ENCODE data around the gene SRPRA.

The SRPRA gene

DNA sequence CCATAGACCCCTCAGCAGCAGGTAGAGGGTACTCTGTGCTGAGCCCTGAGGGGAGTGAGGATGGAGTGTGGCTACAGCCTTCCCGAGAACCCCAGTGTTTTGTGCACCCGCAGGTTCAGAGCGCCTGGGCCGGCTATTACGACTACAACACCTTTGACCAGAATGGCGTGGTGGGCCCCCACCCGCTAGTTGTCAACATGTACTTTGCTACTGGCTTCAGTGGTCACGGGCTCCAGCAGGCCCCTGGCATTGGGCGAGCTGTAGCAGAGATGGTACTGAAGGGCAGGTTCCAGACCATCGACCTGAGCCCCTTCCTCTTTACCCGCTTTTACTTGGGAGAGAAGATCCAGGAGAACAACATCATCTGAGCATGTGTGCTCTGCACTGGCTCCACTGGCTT, 8.6 kb upstream of the SRPRA start:
- peaks cover 3% of the 10 kb centered on the region; the same call in 1 of the 2 replicates for H3K79me2 ChIP-seq (ENCODE audit: insufficient read depth, low read length)
- DNase-seq (no peak), ATAC-seq (ENCODE audit: insufficient read depth, low read depth) (no peak)
- no peak overlapping the region for H2AFZ ChIP-seq (ENCODE audit: low read depth, low read length)
- H3K27me3 ChIP-seq (ENCODE audit: insufficient read depth, low read length, poor library complexity): no peaks in the 10 kb centered on the region
- no peak overlapping the region for H3K4me3 ChIP-seq (ENCODE audit: low read depth in 1 of 2, low read length in 2 of 2)
- H3K36me3 ChIP-seq (ENCODE audit: insufficient read depth, low read length): peaks cover 52% of the 10 kb centered on the region
- H3K9ac ChIP-seq (ENCODE audit: low read depth, low read length): no peak overlapping the region
- TF ChIP-seq, protein P1, sequence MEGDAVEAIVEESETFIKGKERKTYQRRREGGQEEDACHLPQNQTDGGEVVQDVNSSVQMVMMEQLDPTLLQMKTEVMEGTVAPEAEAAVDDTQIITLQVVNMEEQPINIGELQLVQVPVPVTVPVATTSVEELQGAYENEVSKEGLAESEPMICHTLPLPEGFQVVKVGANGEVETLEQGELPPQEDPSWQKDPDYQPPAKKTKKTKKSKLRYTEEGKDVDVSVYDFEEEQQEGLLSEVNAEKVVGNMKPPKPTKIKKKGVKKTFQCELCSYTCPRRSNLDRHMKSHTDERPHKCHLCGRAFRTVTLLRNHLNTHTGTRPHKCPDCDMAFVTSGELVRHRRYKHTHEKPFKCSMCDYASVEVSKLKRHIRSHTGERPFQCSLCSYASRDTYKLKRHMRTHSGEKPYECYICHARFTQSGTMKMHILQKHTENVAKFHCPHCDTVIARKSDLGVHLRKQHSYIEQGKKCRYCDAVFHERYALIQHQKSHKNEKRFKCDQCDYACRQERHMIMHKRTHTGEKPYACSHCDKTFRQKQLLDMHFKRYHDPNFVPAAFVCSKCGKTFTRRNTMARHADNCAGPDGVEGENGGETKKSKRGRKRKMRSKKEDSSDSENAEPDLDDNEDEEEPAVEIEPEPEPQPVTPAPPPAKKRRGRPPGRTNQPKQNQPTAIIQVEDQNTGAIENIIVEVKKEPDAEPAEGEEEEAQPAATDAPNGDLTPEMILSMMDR (IDR thresholded peaks at IDR 0.05; ENCODE audit: borderline replicate concordance, extremely low read depth, low read length, poor library complexity, severe bottlenecking): no peak
- no peak for TF ChIP-seq EZH2 (IDR thresholded peaks at IDR 0.05; ENCODE audit: borderline replicate concordance, low read depth, low read length, severe bottlenecking)
- H3K4me2 ChIP-seq (ENCODE audit: insufficient read depth, low read length): no peak overlapping the region
- H3K4me1 ChIP-seq (ENCODE audit: insufficient read depth, low read length): peaks cover 7% of the 10 kb centered on the region
- no peak overlapping the region for H3K27ac ChIP-seq (ENCODE audit: low read length)
- no peaks in the 10 kb centered on the region for H4K20me1 ChIP-seq (ENCODE audit: insufficient read depth, low read length)
- no peaks in the 10 kb centered on the region for H3K9me3 ChIP-seq (ENCODE audit: insufficient read depth, low read length, severe bottlenecking)

DNA sequence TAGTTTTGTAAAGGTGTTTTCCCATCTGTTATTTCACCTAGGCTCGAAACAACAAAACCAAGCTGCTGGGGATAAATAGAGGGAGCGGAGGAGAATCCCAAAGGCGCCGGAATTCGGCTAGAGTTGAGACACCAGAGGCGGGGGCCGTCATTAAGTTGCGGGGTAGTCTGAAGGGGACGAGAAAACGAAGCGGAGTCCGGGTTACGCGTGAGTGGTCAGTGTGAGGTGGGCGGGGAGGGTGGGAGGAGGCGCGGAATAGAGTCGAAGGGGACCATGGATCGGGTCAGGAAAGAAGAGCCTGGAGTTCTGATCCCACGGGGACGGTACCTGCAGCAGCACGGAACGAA, 361 bp downstream of the SRPRA start:
- peaks cover 69% of the 10 kb centered on the region for H3K36me3 ChIP-seq (ENCODE audit: insufficient read depth, low read length)
- H3K9ac ChIP-seq (ENCODE audit: low read depth, low read length): peak overlapping the region; percentile 82
- DNase-seq: no peak
- peak overlapping the region; percentile 73 for H3K4me2 ChIP-seq (ENCODE audit: insufficient read depth, low read length)
- no peak for TF ChIP-seq EZH2 (IDR thresholded peaks at IDR 0.05; ENCODE audit: borderline replicate concordance, low read depth, low read length, severe bottlenecking)
- TF ChIP-seq, protein P1 (IDR thresholded peaks at IDR 0.05; ENCODE audit: borderline replicate concordance, extremely low read depth, low read length, poor library complexity, severe bottlenecking): no peak
- peak overlapping the region; percentile 91 for H2AFZ ChIP-seq (ENCODE audit: low read depth, low read length)
- peaks cover 41% of the 10 kb centered on the region for H3K4me1 ChIP-seq (ENCODE audit: insufficient read depth, low read length)
- H3K4me3 ChIP-seq (ENCODE audit: low read depth in 1 of 2, low read length in 2 of 2): peak overlapping the region; percentile 82 to 83
- H3K27ac ChIP-seq (ENCODE audit: low read length): peak overlapping the region; percentile 94
- peaks cover 4% of the 10 kb centered on the region; the same call in 1 of the 2 replicates for H4K20me1 ChIP-seq (ENCODE audit: insufficient read depth, low read length)
- no peaks in the 10 kb centered on the region for H3K9me3 ChIP-seq (ENCODE audit: insufficient read depth, low read length, severe bottlenecking)
- no peaks in the 10 kb centered on the region for H3K27me3 ChIP-seq (ENCODE audit: insufficient read depth, low read length, poor library complexity)
- ATAC-seq (ENCODE audit: insufficient read depth, low read depth): no peak; the same call in 1 of the 3 replicates
- peaks cover 54% of the 10 kb centered on the region for H3K79me2 ChIP-seq (ENCODE audit: insufficient read depth, low read length)

DNA sequence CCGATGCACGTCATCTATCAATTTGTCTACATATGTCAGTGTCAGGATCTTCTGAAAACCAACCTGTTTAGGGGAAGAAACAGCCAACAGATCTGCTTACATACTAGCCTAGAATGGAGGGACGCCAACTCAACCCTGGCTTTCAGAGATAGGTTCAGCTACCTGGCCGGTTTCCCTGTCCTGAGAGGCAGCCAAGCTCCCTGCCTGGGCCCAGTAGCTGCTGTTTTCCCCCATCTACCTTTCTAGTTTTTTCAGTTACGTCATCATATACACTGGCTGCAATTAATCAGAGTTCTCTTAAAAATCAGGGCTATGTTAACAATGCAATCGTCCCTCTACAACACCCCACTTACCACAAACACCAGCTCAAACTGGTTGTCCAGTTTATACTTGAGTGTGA, 1.0 kb downstream of the SRPRA start:
- Histone ChIP-seq H3K27ac (ENCODE audit: low read length) (peak overlapping the region; percentile 94), H3K4me3 (ENCODE audit: low read depth in 1 of 2, low read length in 2 of 2) (peak overlapping the region; percentile 82 to 83), H3K4me1 (ENCODE audit: insufficient read depth, low read length) (peaks cover 41% of the 10 kb centered on the region), H2AFZ (ENCODE audit: low read depth, low read length) (no peak overlapping the region), H3K79me2 (ENCODE audit: insufficient read depth, low read length) (peaks cover 54% of the 10 kb centered on the region), H3K27me3 (ENCODE audit: insufficient read depth, low read length, poor library complexity) (no peaks in the 10 kb centered on the region), H3K9ac (ENCODE audit: low read depth, low read length) (peak overlapping the region; percentile 82), H3K9me3 (ENCODE audit: insufficient read depth, low read length, severe bottlenecking) (no peaks in the 10 kb centered on the region), H4K20me1 (ENCODE audit: insufficient read depth, low read length) (peaks cover 4% of the 10 kb centered on the region; the same call in 1 of the 2 replicates), H3K4me2 (ENCODE audit: insufficient read depth, low read length) (peak overlapping the region; percentile 73), H3K36me3 (ENCODE audit: insufficient read depth, low read length) (peaks cover 69% of the 10 kb centered on the region)
- no peak for TF ChIP-seq EZH2 (IDR thresholded peaks at IDR 0.05; ENCODE audit: borderline replicate concordance, low read depth, low read length, severe bottlenecking)
- TF ChIP-seq, protein P1 (IDR thresholded peaks at IDR 0.05; ENCODE audit: borderline replicate concordance, extremely low read depth, low read length, poor library complexity, severe bottlenecking): no peak
- ATAC-seq (ENCODE audit: insufficient read depth, low read depth) (no peak), DNase-seq (no peak)

DNA sequence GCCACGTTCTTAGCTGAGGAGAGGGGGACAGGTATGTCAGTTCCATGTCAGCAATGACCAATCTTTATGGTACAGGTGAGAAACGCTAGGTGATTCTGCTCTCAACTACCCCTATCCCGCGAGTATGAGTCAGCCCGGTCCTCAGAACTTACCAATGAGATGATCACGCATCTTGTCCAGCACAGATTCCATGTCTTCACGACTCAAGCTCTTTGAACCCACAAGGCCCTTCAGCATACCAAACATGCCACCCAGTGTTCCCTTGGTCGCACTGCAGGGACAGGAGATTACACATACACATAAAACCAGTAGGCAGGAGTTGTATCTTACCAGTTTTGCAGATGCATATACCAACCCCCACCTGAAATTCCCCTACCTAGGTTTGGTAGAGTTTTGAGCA, 2.9 kb downstream of the SRPRA start:
- Histone ChIP-seq H4K20me1 (ENCODE audit: insufficient read depth, low read length) (peaks cover 4% of the 10 kb centered on the region; the same call in 1 of the 2 replicates), H2AFZ (ENCODE audit: low read depth, low read length) (no peak overlapping the region), H3K4me2 (ENCODE audit: insufficient read depth, low read length) (no peak overlapping the region), H3K27me3 (ENCODE audit: insufficient read depth, low read length, poor library complexity) (no peaks in the 10 kb centered on the region), H3K36me3 (ENCODE audit: insufficient read depth, low read length) (peaks cover 64% of the 10 kb centered on the region), H3K9ac (ENCODE audit: low read depth, low read length) (no peak overlapping the region), H3K4me3 (ENCODE audit: low read depth in 1 of 2, low read length in 2 of 2) (no peak overlapping the region), H3K9me3 (ENCODE audit: insufficient read depth, low read length, severe bottlenecking) (no peaks in the 10 kb centered on the region), H3K4me1 (ENCODE audit: insufficient read depth, low read length) (peaks cover 34% of the 10 kb centered on the region), H3K79me2 (ENCODE audit: insufficient read depth, low read length) (peaks cover 48% of the 10 kb centered on the region), H3K27ac (ENCODE audit: low read length) (no peak overlapping the region)
- ATAC-seq (ENCODE audit: insufficient read depth, low read depth): no peak
- no peak for DNase-seq
- no peak for TF ChIP-seq EZH2 (IDR thresholded peaks at IDR 0.05; ENCODE audit: borderline replicate concordance, low read depth, low read length, severe bottlenecking)
- TF ChIP-seq, protein P1 (IDR thresholded peaks at IDR 0.05; ENCODE audit: borderline replicate concordance, extremely low read depth, low read length, poor library complexity, severe bottlenecking): peak; percentile 41

Measured in DND-41 (cell line).